Germinal center (tissue), 1 donor: ENCODE data around the gene POLD3.
"Not testable (repeated sequence)": the region's sequence is repeated elsewhere in the genome, so short reads cannot be mapped to it uniquely, and the experiment has no call there.

ENCODE experiments used
- DNase-seq: peaks from one replicate; pipeline ENCODE4 v3.0.0; 2012; ENCODE audit warnings: mixed read lengths, low spot score

The POLD3 gene

GRCh38 chr11:74638869-74639268 is 46.5 kb downstream of the POLD3 start:
- no peak for DNase-seq

GRCh38 chr11:74639533-74639932 is 47.2 kb downstream of the POLD3 start:
- no peak for DNase-seq

GRCh38 chr11:74641289-74641688 is 48.9 kb downstream of the POLD3 start:
- no peak for DNase-seq

- DNase-seq = no peak
Observed at GRCh38 chr11:74641905-74642304, 49.5 kb downstream of the POLD3 start.

- no peak for DNase-seq
Observed at GRCh38 chr11:74642912-74643311, 50.5 kb downstream of the POLD3 start.

- DNase-seq = no peak
Observed at GRCh38 chr11:74644081-74644480, 51.7 kb downstream of the POLD3 start.

- DNase-seq = no peak
Observed at GRCh38 chr11:74646215-74646614, 53.8 kb downstream of the POLD3 start.

- DNase-seq = no peak
Observed at GRCh38 chr11:74646954-74647353, 54.6 kb downstream of the POLD3 start.

GRCh38 chr11:74647404-74647803 is 55.0 kb downstream of the POLD3 start:
- DNase-seq = no peak

- no peak for DNase-seq
Observed at GRCh38 chr11:74647831-74648230, 55.4 kb downstream of the POLD3 start.

- no peak for DNase-seq
Observed at GRCh38 chr11:74648894-74649293, 56.5 kb downstream of the POLD3 start.

GRCh38 chr11:74650498-74650897 is 58.1 kb downstream of the POLD3 start:
- no peak for DNase-seq

- DNase-seq = no peak
Observed at GRCh38 chr11:74654976-74655375, 62.6 kb downstream of the POLD3 start.

- not testable (repeated sequence) for DNase-seq
Observed at GRCh38 chr11:74659124-74659523, 66.7 kb downstream of the POLD3 start.

GRCh38 chr11:74662487-74663103 is 70.2 kb downstream of the POLD3 start:
- no peak for DNase-seq

- DNase-seq = no peak
Observed at GRCh38 chr11:74663315-74663714, 70.9 kb downstream of the POLD3 start.

GRCh38 chr11:74669211-74670160 is 77.1 kb downstream of the POLD3 start:
- DNase-seq = no peak

- DNase-seq = no peak
Observed at GRCh38 chr11:74670171-74670570, 77.8 kb downstream of the POLD3 start.

- DNase-seq = no peak
Observed at GRCh38 chr11:74671520-74672196, 79.3 kb downstream of the POLD3 start.

- DNase-seq = no peak
Observed at GRCh38 chr11:74672332-74672955, 80.1 kb downstream of the POLD3 start.

GRCh38 chr11:74672956-74673692 is 80.7 kb downstream of the POLD3 start:
- no peak for DNase-seq
